Thyroid gland (tissue), 4 donors: ENCODE results near the gene LARGE1.

Experiments used
- POLR2A ChIP-seq, 2 donors: fragments of 450-650 bp; IDR thresholded peaks; one replicate each; pipeline ENCODE4 v1.6.1; 2017; ENCODE audit warnings: antibody characterized with exemption in 2 of 2, mild to moderate bottlenecking in 2 of 2, moderate library complexity in 1 of 2
- TF ChIP-seq, protein P1 (sequence below), 6 experiments: fragments of 200-600 bp in 3 of 6; fragments of 450-650 bp in 3 of 6; sonication (generic) in 3 of 6; IDR thresholded peaks; one replicate each; pipeline ENCODE4 v1.5.1; 2016 to 2019; ENCODE audit warnings: antibody characterized with exemption in 6 of 6, mild to moderate bottlenecking in 2 of 6, inconsistent platforms in 1 of 6, moderate library complexity in 1 of 6

DNA sequence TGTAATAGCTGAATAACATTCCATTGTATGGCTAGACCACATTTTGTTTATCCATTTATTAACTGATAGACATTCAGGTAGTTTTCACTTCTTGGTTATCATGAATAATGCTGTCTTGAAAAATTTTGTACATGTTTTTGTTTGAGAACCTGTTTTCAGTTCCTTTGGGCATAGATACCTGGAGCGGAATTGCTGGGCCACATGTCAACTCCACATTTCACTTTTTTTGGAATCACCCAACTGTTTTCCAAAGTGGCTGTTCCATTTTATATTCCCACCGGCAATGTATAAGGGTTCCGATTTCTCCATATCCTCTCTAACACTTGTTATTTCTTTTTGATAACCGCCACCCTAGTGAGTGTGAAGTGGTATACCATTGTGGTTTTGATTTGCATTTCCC, 184.3 kb downstream of the LARGE1 start:
- TF ChIP-seq, protein P1, sequence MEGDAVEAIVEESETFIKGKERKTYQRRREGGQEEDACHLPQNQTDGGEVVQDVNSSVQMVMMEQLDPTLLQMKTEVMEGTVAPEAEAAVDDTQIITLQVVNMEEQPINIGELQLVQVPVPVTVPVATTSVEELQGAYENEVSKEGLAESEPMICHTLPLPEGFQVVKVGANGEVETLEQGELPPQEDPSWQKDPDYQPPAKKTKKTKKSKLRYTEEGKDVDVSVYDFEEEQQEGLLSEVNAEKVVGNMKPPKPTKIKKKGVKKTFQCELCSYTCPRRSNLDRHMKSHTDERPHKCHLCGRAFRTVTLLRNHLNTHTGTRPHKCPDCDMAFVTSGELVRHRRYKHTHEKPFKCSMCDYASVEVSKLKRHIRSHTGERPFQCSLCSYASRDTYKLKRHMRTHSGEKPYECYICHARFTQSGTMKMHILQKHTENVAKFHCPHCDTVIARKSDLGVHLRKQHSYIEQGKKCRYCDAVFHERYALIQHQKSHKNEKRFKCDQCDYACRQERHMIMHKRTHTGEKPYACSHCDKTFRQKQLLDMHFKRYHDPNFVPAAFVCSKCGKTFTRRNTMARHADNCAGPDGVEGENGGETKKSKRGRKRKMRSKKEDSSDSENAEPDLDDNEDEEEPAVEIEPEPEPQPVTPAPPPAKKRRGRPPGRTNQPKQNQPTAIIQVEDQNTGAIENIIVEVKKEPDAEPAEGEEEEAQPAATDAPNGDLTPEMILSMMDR (IDR thresholded peaks at IDR 0.05) = no peak
- TF ChIP-seq POLR2A (IDR thresholded peaks at IDR 0.05) = no peak
